ENCODE measurements around the gene NFATC1.

The NFATC1 gene

GRCh38 chr18:79563949-79564348, 168.2 kb downstream of the NFATC1 start:
- DNase-seq: no peak

- no peak for DNase-seq
Observed at GRCh38 chr18:79564441-79564840, 168.7 kb downstream of the NFATC1 start.

GRCh38 chr18:79566771-79567431, 171.2 kb downstream of the NFATC1 start:
- no peak for DNase-seq

GRCh38 chr18:79567481-79568147, 171.9 kb downstream of the NFATC1 start:
- no peak for DNase-seq

- DNase-seq: no peak
Observed at GRCh38 chr18:79568543-79569205, 172.9 kb downstream of the NFATC1 start.

- no peak for DNase-seq
Observed at GRCh38 chr18:79569720-79570119, 174.0 kb downstream of the NFATC1 start.

- DNase-seq: no peak
Observed at GRCh38 chr18:79570266-79571201, 174.8 kb downstream of the NFATC1 start.

GRCh38 chr18:79571211-79572092, 175.7 kb downstream of the NFATC1 start:
- no peak for DNase-seq

GRCh38 chr18:79572093-79572780, 176.5 kb downstream of the NFATC1 start:
- no peak for DNase-seq

GRCh38 chr18:79572848-79573451, 177.2 kb downstream of the NFATC1 start:
- no peak for DNase-seq

GRCh38 chr18:79573921-79574491, 178.3 kb downstream of the NFATC1 start:
- no peak for DNase-seq

- DNase-seq: no peak
Observed at GRCh38 chr18:79574938-79575525, 179.3 kb downstream of the NFATC1 start.

GRCh38 chr18:79575891-79576685, 180.4 kb downstream of the NFATC1 start:
- DNase-seq: no peak

- DNase-seq: no peak
Observed at GRCh38 chr18:79576686-79577351, 181.1 kb downstream of the NFATC1 start.

- DNase-seq: no peak
Observed at GRCh38 chr18:79577451-79578395, 182.0 kb downstream of the NFATC1 start.

GRCh38 chr18:79578396-79579260, 182.9 kb downstream of the NFATC1 start:
- DNase-seq: no peak
